HL-60/S4 treated with retinoic acid at 250 ng/mL for 4 days and 3 days (cell line): ENCODE measurements around the gene CXCL17.

Experiments
- in situ Hi-C: fragments of 300-500 bp; cut with MboI; formaldehyde crosslinking; loops from 2 replicates; pipeline ENCODE4 v1.7.0; 2022; ENCODE audit warnings: low sequenced_read_pairs

CXCL17 gene

GRCh38 chr19:42401365-42402303, 41.1 kb downstream of the CXCL17 start:
- in situ Hi-C loops: no loop called here

- in situ Hi-C loops: no loop called here
These were observed 42.3 kb downstream of the CXCL17 start for GRCh38 chr19:42400404-42400803.

GRCh38 chr19:42397263-42398166, 45.2 kb downstream of the CXCL17 start:
- in situ Hi-C loops: no loop called here

- in situ Hi-C loops: no loop called here
These were observed 46.1 kb downstream of the CXCL17 start for GRCh38 chr19:42396381-42397262.

GRCh38 chr19:42394751-42395150, 48.0 kb downstream of the CXCL17 start:
- in situ Hi-C loops: no loop called here

GRCh38 chr19:42392165-42392564, 50.6 kb downstream of the CXCL17 start:
- in situ Hi-C loops: no loop called here

- in situ Hi-C loops: no loop called here
These were observed 52.8 kb downstream of the CXCL17 start, which contains the start of gene CNFN for GRCh38 chr19:42389899-42390298. Gene CNFN (minus strand): TSS chr19:42390297. CDS start chr19:42389037, 1,260 bp downstream.

- in situ Hi-C loops: no loop called here
These were observed 53.8 kb downstream of the CXCL17 start for GRCh38 chr19:42388851-42389489.

GRCh38 chr19:42386974-42387707, 55.6 kb downstream of the CXCL17 start:
- in situ Hi-C loops: no loop called here

GRCh38 chr19:42380155-42380554, 62.6 kb downstream of the CXCL17 start:
- in situ Hi-C loops: no loop called here
